GM13977 (cell line): Measurements from ENCODE around the gene MYO10.

ENCODE experiments used
- DNase-seq: peaks from one replicate; pipeline ENCODE4 v3.0.0; 2012; ENCODE audit warnings: low spot score
- in situ Hi-C: fragments of 300-500 bp; cut with MboI; formaldehyde crosslinking; loops from one replicate; pipeline ENCODE4 v1.12.0; 2022; ENCODE audit warnings: low sequenced_read_pairs, low pct_unique_long_range_greater_than_20kb, mixed read lengths, inconsistent platforms; ENCODE audit not compliant: unreplicated experiment
- TF ChIP-seq, protein P1 (sequence below): IDR thresholded peaks from 2 replicates; pipeline ENCODE4 v1.5.1; 2012; ENCODE audit warnings: mild to moderate bottlenecking, control low read depth; ENCODE audit not compliant: insufficient read depth; ENCODE audit errors: extremely low read depth, missing control alignments

The MYO10 gene

DNA sequence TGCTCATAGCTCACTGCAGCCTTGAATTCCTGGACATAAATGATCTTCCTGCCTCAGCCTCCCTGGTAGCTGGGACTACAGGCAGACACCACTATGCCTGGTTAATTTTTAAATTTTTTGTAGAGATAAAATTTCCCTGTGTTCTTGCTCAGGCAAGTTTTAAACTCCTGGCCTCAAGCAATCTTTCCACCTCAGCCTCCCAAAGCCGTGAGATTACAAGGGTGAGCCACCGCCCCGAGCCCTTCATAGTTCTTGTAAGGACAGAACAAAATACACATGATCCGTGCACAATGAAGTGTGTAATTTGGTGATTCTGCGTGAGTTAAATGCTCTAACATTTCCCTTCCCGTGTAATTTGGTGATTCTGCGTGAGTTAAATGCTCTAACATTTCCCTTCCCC is 27.7 kb upstream of the MYO10 start:
- in situ Hi-C loops = no loop called here
- TF ChIP-seq, protein P1, sequence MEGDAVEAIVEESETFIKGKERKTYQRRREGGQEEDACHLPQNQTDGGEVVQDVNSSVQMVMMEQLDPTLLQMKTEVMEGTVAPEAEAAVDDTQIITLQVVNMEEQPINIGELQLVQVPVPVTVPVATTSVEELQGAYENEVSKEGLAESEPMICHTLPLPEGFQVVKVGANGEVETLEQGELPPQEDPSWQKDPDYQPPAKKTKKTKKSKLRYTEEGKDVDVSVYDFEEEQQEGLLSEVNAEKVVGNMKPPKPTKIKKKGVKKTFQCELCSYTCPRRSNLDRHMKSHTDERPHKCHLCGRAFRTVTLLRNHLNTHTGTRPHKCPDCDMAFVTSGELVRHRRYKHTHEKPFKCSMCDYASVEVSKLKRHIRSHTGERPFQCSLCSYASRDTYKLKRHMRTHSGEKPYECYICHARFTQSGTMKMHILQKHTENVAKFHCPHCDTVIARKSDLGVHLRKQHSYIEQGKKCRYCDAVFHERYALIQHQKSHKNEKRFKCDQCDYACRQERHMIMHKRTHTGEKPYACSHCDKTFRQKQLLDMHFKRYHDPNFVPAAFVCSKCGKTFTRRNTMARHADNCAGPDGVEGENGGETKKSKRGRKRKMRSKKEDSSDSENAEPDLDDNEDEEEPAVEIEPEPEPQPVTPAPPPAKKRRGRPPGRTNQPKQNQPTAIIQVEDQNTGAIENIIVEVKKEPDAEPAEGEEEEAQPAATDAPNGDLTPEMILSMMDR = no peak
- DNase-seq = no peak

DNA sequence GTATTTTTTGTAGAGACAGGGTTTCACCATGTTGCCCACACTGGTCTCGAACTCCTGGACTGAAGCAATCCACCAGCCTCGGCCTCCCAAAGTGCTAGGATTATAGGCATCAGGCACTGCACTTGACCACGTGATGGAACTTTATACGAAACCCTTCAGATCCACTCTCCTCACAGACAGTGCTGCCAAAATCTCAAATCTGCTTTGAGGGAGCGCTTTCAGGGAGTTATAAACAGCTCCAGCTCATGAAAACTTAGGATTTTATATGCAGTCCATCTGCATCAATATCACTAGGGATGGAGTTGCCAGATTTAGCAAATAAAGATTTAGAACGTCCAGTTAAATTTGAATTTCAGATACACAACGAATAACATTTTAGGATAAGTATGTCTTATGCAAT is 25.0 kb upstream of the MYO10 start:
- TF ChIP-seq, protein P1 = no peak
- in situ Hi-C loops = no loop called here
- DNase-seq = no peak

DNA sequence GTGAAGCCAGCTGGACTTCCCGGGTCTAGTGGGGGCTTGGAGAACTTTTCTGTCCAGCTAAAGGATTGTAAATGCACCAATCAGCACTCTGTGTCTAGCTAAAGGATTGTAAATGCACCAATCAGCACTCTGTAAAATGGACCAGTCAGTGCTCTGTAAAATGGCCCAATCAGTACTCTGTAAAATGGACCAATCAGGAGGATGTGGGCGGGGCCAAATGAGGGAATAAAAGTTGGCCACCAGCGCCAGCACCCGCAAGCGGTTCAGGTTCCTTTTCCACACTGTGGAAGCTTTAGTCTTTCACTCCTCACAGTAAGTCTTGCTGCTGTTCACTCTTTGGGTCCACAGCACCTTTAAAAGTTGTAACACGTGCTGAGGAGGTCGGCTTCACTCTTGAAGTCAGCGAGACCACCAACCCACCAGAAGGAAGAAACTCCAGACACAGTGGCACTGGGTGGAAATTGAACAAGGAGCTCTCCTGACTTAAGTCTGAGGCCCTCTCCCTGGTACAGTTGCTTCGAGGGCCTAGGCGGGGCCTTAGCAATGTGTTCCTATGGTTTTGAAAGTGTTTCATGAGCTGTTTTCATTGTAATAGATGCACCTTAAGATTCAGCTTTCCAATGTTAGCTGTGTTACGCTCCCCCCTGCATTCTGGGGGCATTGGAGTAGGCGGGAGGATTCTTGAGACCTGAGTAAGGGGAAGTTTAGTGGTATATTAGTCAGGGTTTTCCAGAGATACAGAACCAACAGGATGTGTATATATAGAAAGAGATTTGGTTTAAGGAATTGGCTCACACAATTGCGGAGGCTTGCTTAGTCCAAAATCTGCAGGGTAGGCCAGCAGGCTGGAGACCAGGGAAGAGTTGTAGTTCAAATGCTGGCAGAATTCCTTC is 21.5 kb upstream of the MYO10 start:
- in situ Hi-C loops = no loop called here
- DNase-seq = no peak
- TF ChIP-seq, protein P1 = no peak

DNA sequence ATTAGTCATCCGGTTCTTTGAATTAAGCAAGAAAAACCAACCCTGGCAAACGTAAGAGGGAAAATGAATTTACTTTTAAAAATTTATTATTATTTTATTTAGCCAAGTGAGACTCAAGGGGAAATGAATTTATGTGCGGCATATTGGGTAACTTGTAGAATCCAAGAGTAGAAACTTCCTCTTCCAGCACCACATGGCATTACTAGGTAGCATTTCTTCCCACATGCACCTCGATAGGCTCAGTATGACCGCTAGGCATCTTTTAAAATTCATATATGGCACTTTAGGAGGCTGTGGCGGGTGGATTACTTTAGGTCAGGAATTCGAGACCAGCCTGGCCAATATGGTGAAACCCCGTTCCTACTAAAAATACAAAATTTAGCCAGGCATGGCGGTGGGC is 17.6 kb upstream of the MYO10 start:
- TF ChIP-seq, protein P1 = no peak
- no peak for DNase-seq
- in situ Hi-C loops = no loop called here

DNA sequence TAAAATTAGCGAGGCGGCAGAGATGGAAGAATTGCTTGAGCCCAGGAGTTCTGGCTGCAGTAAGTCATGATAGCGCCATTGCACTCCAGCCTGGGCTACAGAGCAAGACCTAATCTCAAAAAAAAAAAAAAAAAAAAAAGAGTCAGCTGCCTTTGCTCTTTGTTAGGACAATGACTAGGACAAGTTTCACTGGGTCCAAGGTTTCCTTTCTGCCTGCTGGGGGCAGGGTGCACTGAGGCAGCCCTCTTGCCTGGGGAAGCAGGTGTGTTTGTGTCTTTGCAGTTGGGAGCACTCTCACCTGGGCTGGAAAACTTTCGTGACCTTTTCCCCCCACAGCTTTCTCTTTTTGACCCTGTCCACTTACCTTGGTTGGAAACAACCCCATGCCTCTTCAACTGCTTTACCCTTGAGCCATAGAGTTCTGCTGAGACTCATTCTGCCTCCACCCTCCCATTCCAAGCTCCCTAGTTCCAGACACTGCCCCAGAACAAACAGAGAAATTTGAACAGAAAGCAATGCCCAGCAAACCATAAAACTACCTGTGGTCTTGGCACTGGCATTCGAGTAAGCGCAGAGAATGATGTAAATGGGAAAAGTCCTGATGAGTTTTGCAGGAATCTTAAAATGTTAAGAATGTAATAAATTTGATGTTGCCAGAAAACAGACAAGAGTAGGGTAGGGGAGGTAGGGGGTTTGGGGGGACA is 17.0 kb upstream of the MYO10 start:
- in situ Hi-C loops = no loop called here
- no peak for DNase-seq
- TF ChIP-seq, protein P1 = no peak

DNA sequence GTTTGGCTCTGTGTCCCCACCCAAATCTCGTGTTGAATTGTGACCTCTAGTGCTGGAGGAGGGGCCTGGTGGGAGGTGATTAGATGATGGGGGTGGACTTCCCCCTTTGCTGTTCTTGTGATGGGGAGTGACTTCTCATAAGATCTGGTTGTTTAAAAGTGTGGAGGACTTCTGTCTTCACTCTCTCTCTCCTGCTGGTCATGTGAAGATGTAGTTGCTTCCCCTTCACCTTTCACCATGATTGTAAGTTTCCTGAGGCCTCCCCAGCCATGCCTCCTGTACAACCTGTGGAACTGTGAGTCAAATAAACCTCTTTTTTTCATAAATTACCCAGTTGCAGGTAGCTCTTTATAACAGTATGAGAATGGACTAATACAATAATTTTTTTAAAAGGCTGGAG is 10.6 kb upstream of the MYO10 start:
- in situ Hi-C loops = no loop called here
- no peak for DNase-seq
- TF ChIP-seq, protein P1 = no peak
